A172 (cell line): Measurements from ENCODE around the gene CTXN1. TPM values are rescaled to one million over a fixed set of nuclear protein-coding genes. Genes with fewer than 3 reads are reported as not detected.
"Not testable (repeated sequence)": the region's sequence is repeated elsewhere in the genome, so short reads cannot be mapped to it uniquely, and the experiment has no call there.

Source experiments
- DNase-seq: peaks from one replicate; pipeline ENCODE4 v3.0.0-alpha.2; 2015; ENCODE audit warnings: low spot score
- total RNA-seq: library from RNA; depleted of rRNA; stranded (reverse); fragments of >200 nt; shearing (Covaris generic); gene quantifications from 2 replicates; pipeline ENCODE4 v1.2.3, GENCODE V29; 2014

CTXN1 gene
- total RNA-seq, 1 experiment from 2014 or later = 24.3 TPM

GRCh38 chr19:7925171-7925851 lies 624 bp downstream of the CTXN1 start:
- DNase-seq = peak; percentile 76

GRCh38 chr19:7924651-7925170 lies 1.2 kb downstream of the CTXN1 start:
- DNase-seq = no peak

GRCh38 chr19:7924241-7924640 lies 1.7 kb downstream of the CTXN1 start:
- DNase-seq = no peak

- DNase-seq = no peak
Measured at GRCh38 chr19:7923295-7924191, 2.4 kb downstream of the CTXN1 start.

GRCh38 chr19:7922836-7923195 lies 3.1 kb downstream of the CTXN1 start:
- no peak for DNase-seq

GRCh38 chr19:7921967-7922835 lies 3.7 kb downstream of the CTXN1 start:
- DNase-seq = no peak

GRCh38 chr19:7921302-7921966 lies 4.5 kb downstream of the CTXN1 start:
- DNase-seq = no peak

- DNase-seq = peak; percentile 90
Measured at GRCh38 chr19:7920519-7921301, 5.2 kb downstream of the CTXN1 start.

- peak; percentile 87 for DNase-seq
Measured at GRCh38 chr19:7919610-7920518, 6.1 kb downstream of the CTXN1 start, which contains the start of gene SNAPC2. Gene SNAPC2 (plus strand): TSS chr19:7920338. CDS start chr19:7920367, 29 bp downstream.

GRCh38 chr19:7918615-7919421 lies 7.1 kb downstream of the CTXN1 start:
- no peak for DNase-seq

- DNase-seq = not testable (repeated sequence)
Measured at GRCh38 chr19:7918062-7918614, 7.8 kb downstream of the CTXN1 start.

- DNase-seq = no peak
Measured at GRCh38 chr19:7917267-7918061, 8.5 kb downstream of the CTXN1 start.

GRCh38 chr19:7916955-7917266 lies 9.0 kb downstream of the CTXN1 start:
- no peak for DNase-seq

- no peak for DNase-seq
Measured at GRCh38 chr19:7916103-7916954, 9.6 kb downstream of the CTXN1 start.

- no peak for DNase-seq
Measured at GRCh38 chr19:7915250-7916102, 10.5 kb downstream of the CTXN1 start.
